ENCODE data around the gene ARID2.

- TF ChIP-seq, protein P1, sequence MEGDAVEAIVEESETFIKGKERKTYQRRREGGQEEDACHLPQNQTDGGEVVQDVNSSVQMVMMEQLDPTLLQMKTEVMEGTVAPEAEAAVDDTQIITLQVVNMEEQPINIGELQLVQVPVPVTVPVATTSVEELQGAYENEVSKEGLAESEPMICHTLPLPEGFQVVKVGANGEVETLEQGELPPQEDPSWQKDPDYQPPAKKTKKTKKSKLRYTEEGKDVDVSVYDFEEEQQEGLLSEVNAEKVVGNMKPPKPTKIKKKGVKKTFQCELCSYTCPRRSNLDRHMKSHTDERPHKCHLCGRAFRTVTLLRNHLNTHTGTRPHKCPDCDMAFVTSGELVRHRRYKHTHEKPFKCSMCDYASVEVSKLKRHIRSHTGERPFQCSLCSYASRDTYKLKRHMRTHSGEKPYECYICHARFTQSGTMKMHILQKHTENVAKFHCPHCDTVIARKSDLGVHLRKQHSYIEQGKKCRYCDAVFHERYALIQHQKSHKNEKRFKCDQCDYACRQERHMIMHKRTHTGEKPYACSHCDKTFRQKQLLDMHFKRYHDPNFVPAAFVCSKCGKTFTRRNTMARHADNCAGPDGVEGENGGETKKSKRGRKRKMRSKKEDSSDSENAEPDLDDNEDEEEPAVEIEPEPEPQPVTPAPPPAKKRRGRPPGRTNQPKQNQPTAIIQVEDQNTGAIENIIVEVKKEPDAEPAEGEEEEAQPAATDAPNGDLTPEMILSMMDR (conservative IDR thresholded peaks at IDR 0.05; ENCODE audit: low read depth in 2 of 2), result no peak
- TF ChIP-seq EZH2phosphoT487 (IDR thresholded peaks at IDR 0.05; ENCODE audit: unreplicated experiment) (no peak), EZH2 (IDR thresholded peaks at IDR 0.05; ENCODE audit: low read depth, unreplicated experiment) (no peak), ZNF114 (CRISPR knock-in tag; IDR thresholded peaks at IDR 0.05) (no peak)
- TF ChIP-seq, protein P2, sequence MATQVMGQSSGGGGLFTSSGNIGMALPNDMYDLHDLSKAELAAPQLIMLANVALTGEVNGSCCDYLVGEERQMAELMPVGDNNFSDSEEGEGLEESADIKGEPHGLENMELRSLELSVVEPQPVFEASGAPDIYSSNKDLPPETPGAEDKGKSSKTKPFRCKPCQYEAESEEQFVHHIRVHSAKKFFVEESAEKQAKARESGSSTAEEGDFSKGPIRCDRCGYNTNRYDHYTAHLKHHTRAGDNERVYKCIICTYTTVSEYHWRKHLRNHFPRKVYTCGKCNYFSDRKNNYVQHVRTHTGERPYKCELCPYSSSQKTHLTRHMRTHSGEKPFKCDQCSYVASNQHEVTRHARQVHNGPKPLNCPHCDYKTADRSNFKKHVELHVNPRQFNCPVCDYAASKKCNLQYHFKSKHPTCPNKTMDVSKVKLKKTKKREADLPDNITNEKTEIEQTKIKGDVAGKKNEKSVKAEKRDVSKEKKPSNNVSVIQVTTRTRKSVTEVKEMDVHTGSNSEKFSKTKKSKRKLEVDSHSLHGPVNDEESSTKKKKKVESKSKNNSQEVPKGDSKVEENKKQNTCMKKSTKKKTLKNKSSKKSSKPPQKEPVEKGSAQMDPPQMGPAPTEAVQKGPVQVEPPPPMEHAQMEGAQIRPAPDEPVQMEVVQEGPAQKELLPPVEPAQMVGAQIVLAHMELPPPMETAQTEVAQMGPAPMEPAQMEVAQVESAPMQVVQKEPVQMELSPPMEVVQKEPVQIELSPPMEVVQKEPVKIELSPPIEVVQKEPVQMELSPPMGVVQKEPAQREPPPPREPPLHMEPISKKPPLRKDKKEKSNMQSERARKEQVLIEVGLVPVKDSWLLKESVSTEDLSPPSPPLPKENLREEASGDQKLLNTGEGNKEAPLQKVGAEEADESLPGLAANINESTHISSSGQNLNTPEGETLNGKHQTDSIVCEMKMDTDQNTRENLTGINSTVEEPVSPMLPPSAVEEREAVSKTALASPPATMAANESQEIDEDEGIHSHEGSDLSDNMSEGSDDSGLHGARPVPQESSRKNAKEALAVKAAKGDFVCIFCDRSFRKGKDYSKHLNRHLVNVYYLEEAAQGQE (IDR thresholded peaks at IDR 0.05; ENCODE audit: unreplicated experiment), result no peak
Observed at GRCh38 chr12:45732936-45733335, 3.4 kb downstream of the ARID2 start.
